Astrocyte of the spinal cord (primary cell): ENCODE data around the gene NCKAP5.

Experiments used
- DNase-seq: peaks from one replicate; pipeline ENCODE4 v3.0.0; 2011; ENCODE audit warnings: low read depth, low spot score
- H3K4me3 ChIP-seq: 2 replicates; pipeline ENCODE4 v1.5.1; 2011; ENCODE audit warnings: low read depth, mild to moderate bottlenecking, low read length, moderate library complexity
- CTCF ChIP-seq: IDR thresholded peaks from 2 replicates; pipeline ENCODE4 v1.5.1; 2012; ENCODE audit warnings: low read depth, mild to moderate bottlenecking, low read length, inconsistent platforms
- in situ Hi-C: cut with HindIII; loops from 2 replicates; pipeline ENCODE4 v1.10.0; 2017; ENCODE audit warnings: low sequenced_read_pairs

NCKAP5 gene

GRCh38 chr2:133173224-133173623 lies 395.0 kb downstream of the NCKAP5 start:
- in situ Hi-C loops, result no loop called here
- DNase-seq, result no peak
- no peak for TF ChIP-seq CTCF
- H3K4me3 ChIP-seq, result no peak overlapping the region

- in situ Hi-C loops, result no loop called here
- DNase-seq, result peak; percentile 80
- no peak overlapping the region for H3K4me3 ChIP-seq
- peak; percentile 58 for TF ChIP-seq CTCF
Measured at GRCh38 chr2:133171393-133172004, 396.8 kb downstream of the NCKAP5 start.

DNA sequence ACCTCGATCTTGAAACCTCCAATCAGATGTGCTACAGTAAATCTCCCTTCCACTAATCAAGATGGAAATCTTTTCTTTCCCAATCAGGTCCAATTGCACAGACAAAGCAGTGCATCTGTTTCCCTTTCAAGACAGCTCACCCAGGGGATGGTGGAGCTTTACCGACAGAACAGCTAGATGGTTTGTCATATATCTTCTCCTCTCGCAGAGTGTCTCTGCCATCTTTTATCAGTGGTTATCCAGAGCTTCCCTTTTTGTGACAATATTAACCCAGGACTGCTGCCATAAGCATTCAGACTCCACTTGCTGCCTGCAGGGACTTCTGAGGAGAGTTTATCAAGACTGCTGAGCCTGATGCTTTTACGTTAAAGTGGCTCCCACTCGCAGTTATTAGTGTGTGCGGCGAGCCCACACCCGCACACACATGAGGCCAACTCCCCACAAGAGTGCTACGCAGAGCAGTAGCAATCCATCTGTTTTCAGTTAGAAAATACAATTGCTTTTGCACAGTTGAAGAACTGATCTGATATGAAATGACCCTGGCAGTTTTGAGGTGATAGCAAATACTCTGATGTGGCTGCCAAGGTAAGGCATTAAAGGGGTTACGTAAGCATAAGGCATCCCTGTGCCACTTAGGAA lies 398.9 kb downstream of the NCKAP5 start:
- TF ChIP-seq CTCF, result no peak
- DNase-seq, result no peak
- no peak overlapping the region for H3K4me3 ChIP-seq
- in situ Hi-C loops, result no loop called here

DNA sequence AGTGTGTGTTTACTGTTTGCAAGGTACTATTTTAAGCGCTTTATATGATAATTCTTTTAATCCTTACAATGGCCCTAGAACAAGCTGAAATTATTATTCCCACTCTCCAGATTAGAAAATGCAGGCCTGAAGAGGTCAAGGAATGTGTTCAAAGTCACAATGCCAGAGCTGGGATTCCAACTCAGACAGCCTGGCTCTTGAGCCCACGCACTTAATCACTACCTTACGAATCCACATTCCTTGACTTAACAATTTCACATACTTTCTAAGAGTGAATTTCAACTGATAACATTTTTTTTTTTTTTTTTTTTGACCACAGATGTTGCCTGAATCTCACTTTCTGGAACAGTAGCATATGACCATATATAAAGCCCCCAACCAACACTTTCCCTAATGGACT lies 400.3 kb downstream of the NCKAP5 start:
- in situ Hi-C loops, result no loop called here
- H3K4me3 ChIP-seq, result no peak overlapping the region
- no peak for TF ChIP-seq CTCF
- DNase-seq, result no peak

DNA sequence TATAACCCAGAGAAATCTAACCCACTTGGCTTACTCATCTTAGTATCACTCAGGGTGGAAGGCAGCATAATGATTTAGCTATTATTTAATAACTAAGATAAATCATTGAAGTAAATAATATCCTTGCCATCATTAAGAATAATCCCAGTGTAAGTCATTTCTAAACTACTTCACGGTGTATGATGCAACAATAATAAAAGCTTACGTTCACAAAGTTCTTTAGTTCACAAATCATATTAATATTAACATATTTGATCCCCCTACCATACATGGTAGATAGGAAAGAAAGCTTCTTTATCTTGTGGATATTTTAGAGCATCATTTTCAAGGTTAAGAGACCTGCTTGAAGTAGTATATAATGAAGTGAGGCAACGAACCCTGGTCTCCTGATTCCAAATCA lies 401.0 kb downstream of the NCKAP5 start:
- TF ChIP-seq CTCF, result no peak
- in situ Hi-C loops, result no loop called here
- DNase-seq, result no peak
- no peak overlapping the region for H3K4me3 ChIP-seq

DNA sequence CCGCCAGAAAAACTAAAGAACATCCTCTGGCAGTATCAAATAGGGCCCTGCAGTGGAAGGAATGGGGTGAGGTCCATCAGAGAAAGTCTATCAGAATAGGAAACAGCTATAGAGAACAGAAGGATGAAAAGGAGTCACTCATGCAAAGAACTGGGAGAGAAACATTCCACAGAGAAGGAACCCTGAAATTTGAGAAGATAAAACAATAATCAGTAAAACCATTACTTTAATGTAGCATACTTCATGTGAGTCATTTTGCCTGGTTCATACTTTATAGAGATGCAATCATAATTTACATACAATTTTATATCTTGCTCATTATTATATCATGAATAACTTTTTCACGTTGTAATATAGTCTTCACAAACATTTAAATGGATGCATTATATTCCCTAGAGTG lies 402.2 kb downstream of the NCKAP5 start:
- in situ Hi-C loops, result no loop called here
- TF ChIP-seq CTCF, result no peak
- no peak for DNase-seq
- no peak overlapping the region for H3K4me3 ChIP-seq

- no peak overlapping the region for H3K4me3 ChIP-seq
- in situ Hi-C loops, result no loop called here
- DNase-seq, result no peak
- TF ChIP-seq CTCF, result no peak
Measured at GRCh38 chr2:133163111-133163510, 405.2 kb downstream of the NCKAP5 start.
